GM23338 (cell line): ENCODE results near the gene SERPINB2.

Source experiments
- CREB1 ChIP-seq: fragments of 250-450 bp; sonication (Bioruptor Pico); IDR thresholded peaks from 2 replicates; pipeline ENCODE4 v1.5.0; 2020; ENCODE audit warnings: low read depth, mild to moderate bottlenecking, moderate library complexity
- ETS1 ChIP-seq: IDR thresholded peaks from 2 replicates; pipeline ENCODE4 v1.6.1; 2016; ENCODE audit warnings: antibody characterized with exemption
- EZH2 ChIP-seq: fragments of 200-600 bp; sonication (generic); IDR thresholded peaks from one replicate; pipeline ENCODE4 v1.8.0; 2017; ENCODE audit warnings: antibody characterized with exemption, mild to moderate bottlenecking, low read depth; ENCODE audit not compliant: unreplicated experiment
- EZH2phosphoT487 ChIP-seq: fragments of 200-600 bp; sonication (generic); IDR thresholded peaks from one replicate; pipeline ENCODE4 v1.8.1; 2018; ENCODE audit warnings: antibody characterized with exemption; ENCODE audit not compliant: unreplicated experiment
- JUNB ChIP-seq: IDR thresholded peaks from one replicate; pipeline ENCODE4 v1.6.1; 2016; ENCODE audit warnings: antibody characterized with exemption; ENCODE audit not compliant: unreplicated experiment
- NANOG ChIP-seq: IDR thresholded peaks from 2 replicates; pipeline ENCODE4 v1.6.1; 2016; ENCODE audit warnings: antibody characterized with exemption, borderline replicate concordance
- POLR2AphosphoS5 ChIP-seq: IDR thresholded peaks from 2 replicates; pipeline ENCODE4 v1.6.1; 2016; ENCODE audit warnings: antibody characterized with exemption, low read depth
- TF ChIP-seq, protein P1 (sequence below), 2 experiments: fragments of 200-600 bp in 1 of 2; sonication (generic) in 1 of 2; conservative IDR thresholded peaks; 2 replicates each; pipeline versions ENCODE4 v1.5.1 to v1.6.1; 2016 to 2017; ENCODE audit warnings: antibody characterized with exemption in 2 of 2, low read depth in 2 of 2, mild to moderate bottlenecking in 2 of 2, moderate library complexity in 1 of 2
- TF ChIP-seq, protein P2 (sequence below): IDR thresholded peaks from one replicate; pipeline ENCODE4 v1.6.1; 2018; ENCODE audit warnings: antibody characterized with exemption; ENCODE audit not compliant: unreplicated experiment

- TF ChIP-seq EZH2 = no peak
- TF ChIP-seq, protein P1, sequence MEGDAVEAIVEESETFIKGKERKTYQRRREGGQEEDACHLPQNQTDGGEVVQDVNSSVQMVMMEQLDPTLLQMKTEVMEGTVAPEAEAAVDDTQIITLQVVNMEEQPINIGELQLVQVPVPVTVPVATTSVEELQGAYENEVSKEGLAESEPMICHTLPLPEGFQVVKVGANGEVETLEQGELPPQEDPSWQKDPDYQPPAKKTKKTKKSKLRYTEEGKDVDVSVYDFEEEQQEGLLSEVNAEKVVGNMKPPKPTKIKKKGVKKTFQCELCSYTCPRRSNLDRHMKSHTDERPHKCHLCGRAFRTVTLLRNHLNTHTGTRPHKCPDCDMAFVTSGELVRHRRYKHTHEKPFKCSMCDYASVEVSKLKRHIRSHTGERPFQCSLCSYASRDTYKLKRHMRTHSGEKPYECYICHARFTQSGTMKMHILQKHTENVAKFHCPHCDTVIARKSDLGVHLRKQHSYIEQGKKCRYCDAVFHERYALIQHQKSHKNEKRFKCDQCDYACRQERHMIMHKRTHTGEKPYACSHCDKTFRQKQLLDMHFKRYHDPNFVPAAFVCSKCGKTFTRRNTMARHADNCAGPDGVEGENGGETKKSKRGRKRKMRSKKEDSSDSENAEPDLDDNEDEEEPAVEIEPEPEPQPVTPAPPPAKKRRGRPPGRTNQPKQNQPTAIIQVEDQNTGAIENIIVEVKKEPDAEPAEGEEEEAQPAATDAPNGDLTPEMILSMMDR (conservative IDR thresholded peaks at IDR 0.05; ENCODE audit: low read depth in 2 of 2) = 0 out of 4 replicates have a peak, but pooled peaks of 1 of the 2 experiments have one; percentile 13
- TF ChIP-seq CREB1 (CRISPR knock-in tag) = no peak
- TF ChIP-seq, protein P2, sequence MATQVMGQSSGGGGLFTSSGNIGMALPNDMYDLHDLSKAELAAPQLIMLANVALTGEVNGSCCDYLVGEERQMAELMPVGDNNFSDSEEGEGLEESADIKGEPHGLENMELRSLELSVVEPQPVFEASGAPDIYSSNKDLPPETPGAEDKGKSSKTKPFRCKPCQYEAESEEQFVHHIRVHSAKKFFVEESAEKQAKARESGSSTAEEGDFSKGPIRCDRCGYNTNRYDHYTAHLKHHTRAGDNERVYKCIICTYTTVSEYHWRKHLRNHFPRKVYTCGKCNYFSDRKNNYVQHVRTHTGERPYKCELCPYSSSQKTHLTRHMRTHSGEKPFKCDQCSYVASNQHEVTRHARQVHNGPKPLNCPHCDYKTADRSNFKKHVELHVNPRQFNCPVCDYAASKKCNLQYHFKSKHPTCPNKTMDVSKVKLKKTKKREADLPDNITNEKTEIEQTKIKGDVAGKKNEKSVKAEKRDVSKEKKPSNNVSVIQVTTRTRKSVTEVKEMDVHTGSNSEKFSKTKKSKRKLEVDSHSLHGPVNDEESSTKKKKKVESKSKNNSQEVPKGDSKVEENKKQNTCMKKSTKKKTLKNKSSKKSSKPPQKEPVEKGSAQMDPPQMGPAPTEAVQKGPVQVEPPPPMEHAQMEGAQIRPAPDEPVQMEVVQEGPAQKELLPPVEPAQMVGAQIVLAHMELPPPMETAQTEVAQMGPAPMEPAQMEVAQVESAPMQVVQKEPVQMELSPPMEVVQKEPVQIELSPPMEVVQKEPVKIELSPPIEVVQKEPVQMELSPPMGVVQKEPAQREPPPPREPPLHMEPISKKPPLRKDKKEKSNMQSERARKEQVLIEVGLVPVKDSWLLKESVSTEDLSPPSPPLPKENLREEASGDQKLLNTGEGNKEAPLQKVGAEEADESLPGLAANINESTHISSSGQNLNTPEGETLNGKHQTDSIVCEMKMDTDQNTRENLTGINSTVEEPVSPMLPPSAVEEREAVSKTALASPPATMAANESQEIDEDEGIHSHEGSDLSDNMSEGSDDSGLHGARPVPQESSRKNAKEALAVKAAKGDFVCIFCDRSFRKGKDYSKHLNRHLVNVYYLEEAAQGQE = no peak
- TF ChIP-seq EZH2phosphoT487 = no peak
- TF ChIP-seq ETS1 = no peak
- no peak for TF ChIP-seq POLR2AphosphoS5
- TF ChIP-seq NANOG = no peak
- TF ChIP-seq JUNB = no peak
Measured at GRCh38 chr18:63951302-63951705, 63.8 kb downstream of the SERPINB2 start.
